H1 (cell line): ENCODE measurements around the gene DLGAP3. TPM values are rescaled to one million over a fixed set of nuclear protein-coding genes. Genes with fewer than 3 reads are reported as not detected.

Experiments used
- CTCF ChIA-PET: fragments of 300-600 bp; sonication (Branson Sonifier 250); formaldehyde crosslinking; loops from one replicate; lab custom pipeline; 2021; ENCODE audit not compliant: partially characterized antibody; lab: Charles Lee
- POLR2A ChIA-PET: fragments of 300-600 bp; sonication (Branson Sonifier 250); formaldehyde crosslinking; loops from one replicate; lab custom pipeline; 2021; ENCODE audit warnings: inconsistent platforms; ENCODE audit not compliant: partially characterized antibody; lab: Charles Lee
- DNase-seq, 2 experiments: peaks; one replicate each; pipeline versions ENCODE4 v3.0.0 to v3.0.0-alpha.2; 2010 to 2022; ENCODE audit warnings: low spot score in 2 of 2, low read depth in 1 of 2, mixed read lengths in 1 of 2
- FAIRE-seq: peaks from 2 replicates; lab custom pipeline; 2011; peaks lifted over from hg19 to GRCh38; lab: Jason Lieb, UNC
- H2AFZ ChIP-seq: 2 replicates; pipeline ENCODE4 v1.8.1; 2012; ENCODE audit warnings: low read length, inconsistent platforms
- H2AK5ac ChIP-seq: 2 replicates; pipeline ENCODE4 v1.6.1; 2013; ENCODE audit warnings: low read depth, low read length
- H2BK120ac ChIP-seq: replicated peaks from 2 replicates; pipeline ENCODE3; 2013; ENCODE audit warnings: low read depth, low read length, inconsistent platforms
- H2BK12ac ChIP-seq: 2 replicates; pipeline ENCODE4 v1.6.1; 2013; ENCODE audit warnings: low read depth, low read length
- H2BK15ac ChIP-seq: 2 replicates; pipeline ENCODE4 v1.6.1; 2013; ENCODE audit warnings: low read length
- H2BK20ac ChIP-seq: 2 replicates; pipeline ENCODE4 v1.6.1; 2013; ENCODE audit warnings: low read length
- H2BK5ac ChIP-seq: 2 replicates; pipeline ENCODE4 v1.6.1; 2013; ENCODE audit warnings: low read depth, low read length
- H3K14ac ChIP-seq: 2 replicates; pipeline ENCODE4 v1.6.1; 2013; ENCODE audit warnings: inconsistent platforms; ENCODE audit not compliant: insufficient read length
- H3K18ac ChIP-seq: 2 replicates; pipeline ENCODE4 v1.6.1; 2013; ENCODE audit warnings: low read length; ENCODE audit errors: extremely low read depth
- H3K23ac ChIP-seq: 2 replicates; pipeline ENCODE4 v1.6.1; 2013; ENCODE audit warnings: inconsistent platforms; ENCODE audit not compliant: insufficient read length
- H3K23me2 ChIP-seq: 2 replicates; pipeline ENCODE4 v1.6.1; 2013; ENCODE audit warnings: low read depth, low read length
- H3K27ac ChIP-seq: 2 replicates; pipeline ENCODE4 v1.6.1; 2011; ENCODE audit warnings: low read depth, low read length, inconsistent platforms
- H3K27me3 ChIP-seq, 4 experiments: replicated peaks in 1 of 4; 1 replicate in 1 of 4; 2 replicates in 3 of 4; pipeline versions ENCODE4 v1.6.1 to v1.8.1; 2011 to 2013; ENCODE audit warnings: low read length in 3 of 4, mild to moderate bottlenecking in 3 of 4, inconsistent platforms in 2 of 4, mixed read lengths in 2 of 4, moderate library complexity in 1 of 4; ENCODE audit not compliant: control insufficient read depth in 3 of 4, insufficient read depth in 3 of 4; ENCODE audit errors: extremely low read depth in 1 of 4
- H3K36me3 ChIP-seq, 4 experiments: 2 replicates each; pipeline versions ENCODE4 v1.6.1 to v1.8.1; 2011 to 2013; ENCODE audit warnings: mild to moderate bottlenecking in 4 of 4, low read length in 3 of 4, moderate library complexity in 2 of 4, control low read depth in 1 of 4, inconsistent platforms in 1 of 4; ENCODE audit not compliant: insufficient read depth in 4 of 4, control insufficient read depth in 2 of 4
- H3K4ac ChIP-seq: replicated peaks from 2 replicates; pipeline ENCODE3; 2013; ENCODE audit warnings: low read length, low read depth, mixed read lengths, inconsistent platforms; ENCODE audit not compliant: insufficient read length
- H3K4me1 ChIP-seq, 4 experiments: replicated peaks in 1 of 4; 1 replicate in 1 of 4; 2 replicates in 3 of 4; pipeline versions ENCODE4 v1.6.1 to v1.8.1; 2011 to 2013; ENCODE audit warnings: low read length in 3 of 4, inconsistent platforms in 2 of 4, mixed read lengths in 1 of 4; ENCODE audit not compliant: insufficient read depth in 4 of 4, control insufficient read depth in 3 of 4
- H3K4me2 ChIP-seq, 2 experiments: 2 replicates each; pipeline versions ENCODE4 v1.6.1 to v1.8.1; 2011 to 2013; ENCODE audit warnings: low read depth in 2 of 2, low read length in 2 of 2, control low read depth in 1 of 2, inconsistent platforms in 1 of 2, mild to moderate bottlenecking in 1 of 2; ENCODE audit not compliant: insufficient read depth in 1 of 2
- H3K4me3 ChIP-seq, 4 experiments: fragments of 200-600, 300-600 bp in 1 of 4; sonication (generic), shearing (Covaris generic), sonication (Bioruptor Twin) in 1 of 4; 2 replicates each; pipeline versions ENCODE4 v1.5.1 to v1.8.1; 2011 to 2016; ENCODE audit warnings: low read length in 4 of 4, low read depth in 3 of 4, control low read depth in 2 of 4, inconsistent platforms in 2 of 4, mild to moderate bottlenecking in 2 of 4, mixed read lengths in 1 of 4, moderate library complexity in 1 of 4; ENCODE audit not compliant: insufficient read depth in 2 of 4; ENCODE audit errors: extremely low read depth in 1 of 4
- H3K56ac ChIP-seq: replicated peaks from 2 replicates; pipeline ENCODE3; 2013; ENCODE audit warnings: low read depth, mild to moderate bottlenecking, mixed read lengths, low read length, inconsistent platforms; ENCODE audit not compliant: insufficient read length
- H3K79me1 ChIP-seq: 2 replicates; pipeline ENCODE4 v1.6.1; 2013; ENCODE audit warnings: low read depth, low read length, control low read depth
- H3K79me2 ChIP-seq, 2 experiments: 2 replicates each; pipeline versions ENCODE4 v1.6.1 to v1.8.1; 2012 to 2013; ENCODE audit warnings: low read length in 2 of 2, mild to moderate bottlenecking in 2 of 2, inconsistent platforms in 1 of 2; ENCODE audit not compliant: insufficient read depth in 2 of 2, control insufficient read depth in 1 of 2
- H3K9ac ChIP-seq, 4 experiments: replicated peaks in 1 of 4; 1 replicate in 1 of 4; 2 replicates in 3 of 4; pipeline versions ENCODE4 v1.6.1 to v1.8.1; 2011 to 2013; ENCODE audit warnings: low read depth in 3 of 4, low read length in 3 of 4, control low read depth in 2 of 4, mild to moderate bottlenecking in 2 of 4, moderate library complexity in 2 of 4, inconsistent platforms in 1 of 4; ENCODE audit errors: extremely low read depth in 1 of 4
- H3K9me3 ChIP-seq, 2 experiments: 2 replicates each; pipeline versions ENCODE4 v1.6.1 to v1.8.1; 2012 to 2013; ENCODE audit warnings: mild to moderate bottlenecking in 2 of 2, moderate library complexity in 2 of 2, control low read depth in 1 of 2, inconsistent platforms in 1 of 2, low read depth in 1 of 2, low read length in 1 of 2, mixed read lengths in 1 of 2; ENCODE audit not compliant: insufficient read depth in 2 of 2
- H4K20me1 ChIP-seq, 2 experiments: replicated peaks in 1 of 2; 2 replicates each; pipeline versions ENCODE3 to v1.8.1; 2011 to 2013; ENCODE audit warnings: inconsistent platforms in 2 of 2, low read length in 2 of 2, mild to moderate bottlenecking in 1 of 2; ENCODE audit not compliant: insufficient read depth in 2 of 2, control insufficient read depth in 1 of 2
- H4K5ac ChIP-seq: 2 replicates; pipeline ENCODE4 v1.6.1; 2013; ENCODE audit warnings: low read length, low read depth, mixed read lengths, inconsistent platforms; ENCODE audit not compliant: insufficient read length
- H4K8ac ChIP-seq: 2 replicates; pipeline ENCODE4 v1.8.0; 2013; ENCODE audit warnings: mild to moderate bottlenecking, moderate library complexity, low read length, inconsistent platforms; ENCODE audit not compliant: insufficient read depth; ENCODE audit errors: extremely low read depth
- H4K91ac ChIP-seq: replicated peaks from 2 replicates; pipeline ENCODE3; 2013; ENCODE audit warnings: low read length, mixed read lengths, inconsistent platforms; ENCODE audit not compliant: insufficient read length
- CBX5 ChIP-seq: fragments of 300-800, 300-1000 bp; sonication (generic); IDR thresholded peaks from 2 replicates; pipeline ENCODE4 v1.7.1; 2016; ENCODE audit warnings: antibody characterized with exemption, low read length, low read depth
- EGR1 ChIP-seq: IDR thresholded peaks from 2 replicates; pipeline ENCODE4 v1.6.1; 2011; ENCODE audit warnings: low read depth, low read length, borderline replicate concordance
- KDM4A ChIP-seq: IDR thresholded peaks from one replicate; pipeline ENCODE4 v1.7.1; 2012; ENCODE audit warnings: low read depth, mild to moderate bottlenecking, moderate library complexity, low read length, inconsistent platforms; ENCODE audit not compliant: severe bottlenecking
- NANOG ChIP-seq: IDR thresholded peaks from 2 replicates; pipeline ENCODE4 v1.6.1; 2011; ENCODE audit warnings: low read length, low read depth, mild to moderate bottlenecking, inconsistent platforms; ENCODE audit not compliant: insufficient read depth, poor library complexity, severe bottlenecking
- SIN3A ChIP-seq, 2 experiments: IDR thresholded peaks in 1 of 2; conservative IDR thresholded peaks in 1 of 2; 2 replicates each; pipeline ENCODE4 v1.6.1; 2011 to 2012; ENCODE audit warnings: low read length in 2 of 2, improper control_type of control experiment in 1 of 2, low read depth in 1 of 2, mild to moderate bottlenecking in 1 of 2
- SIX5 ChIP-seq: IDR thresholded peaks from 2 replicates; pipeline ENCODE4 v1.6.1; 2011; ENCODE audit warnings: mild to moderate bottlenecking, low read depth, low read length
- USF2 ChIP-seq: IDR thresholded peaks from 2 replicates; pipeline ENCODE4 v1.6.1; 2011; ENCODE audit warnings: low read length, improper control_type of control experiment
- WGBS, 2 experiments: shearing (Covaris generic) in 1 of 2; methylation state at CpG; one replicate each; pipeline versions ENCODE4 v1.1.6 to v1.1.7; 2013 to 2015; ENCODE audit warnings: low lambda C conversion rate in 2 of 2, mixed read lengths in 2 of 2, inconsistent platforms in 1 of 2, low coverage in 1 of 2, missing lambda C conversion rate in 1 of 2; ENCODE audit not compliant: insufficient replicate concordance in 2 of 2, insufficient coverage in 1 of 2, insufficient read length in 1 of 2; ENCODE audit errors: extremely low coverage in 1 of 2, missing lambda C conversion rate in 1 of 2; 5-methylcytosine and 5-hydroxymethylcytosine counted together
- polyA plus RNA-seq, 7 experiments: library from polyadenylated mRNA; depleted of rRNA in 3 of 7; stranded (reverse) in 5 of 7; unstranded in 2 of 7; fragments of >200 nt in 5 of 7; fragments of 200-250 nt in 2 of 7; gene quantifications; 1 replicate in 5 of 7; 2 replicates in 1 of 7; 4 replicates in 1 of 7; pipeline versions ENCODE4 v1.2.1 to v1.2.3, GENCODE V29; 2011 to 2013; ENCODE audit warnings: missing spikeins in 2 of 7, mixed read lengths in 2 of 7
- total RNA-seq: library from RNA; stranded (reverse); fragmentation: NEBNext Ultra II Directional; extraction: Animal tissue kit (Norgen Biotek cat#: 25700); gene quantifications from 2 replicates; pipeline ENCODE4 v1.2.1, GENCODE V29; 2021

Gene DLGAP3
- total and polyA plus RNA-seq, 2 of the 8 experiments (the other 6 are each of a cell fraction or from before 2014, with no cell fraction given) = 3.8 to 13.2 TPM

GRCh38 chr1:34970829-34971228 is 41.4 kb upstream of the DLGAP3 start:
- TF ChIP-seq USF2 = peak; percentile 17; the same call in 1 of the 2 replicates
- TF ChIP-seq CBX5 = no peak
- TF ChIP-seq KDM4A = peak; percentile 28
- TF ChIP-seq SIN3A (conservative IDR thresholded peaks at IDR 0.05 in 1 of 2, IDR thresholded peaks at IDR 0.05 in 1 of 2; ENCODE audit: low read depth in 1 of 2, low read length in 2 of 2) = no peak
- no peak for TF ChIP-seq EGR1
- TF ChIP-seq SIX5 = peak; percentile 21; the same call in 1 of the 2 replicates
- no peak for TF ChIP-seq NANOG
- FAIRE-seq (peak; percentile 93), DNase-seq (no peak)
- 33% methylated on average over 5 of the region's 5 CpGs; no CpG with 5 or more reads in 1 of the 2 experiments for WGBS, 2 experiments
- Histone ChIP-seq H3K9me3 (peaks cover 2 to 8% of the 10 kb centered on the region in 2 experiments; a peak in 2 of 4 replicates), H3K4me1 (peaks cover 0 to 6% (median 2%) of the 10 kb centered on the region in 4 experiments; a peak in 2 of 7 replicates), H2BK120ac (no peak overlapping the region), H3K23me2 (no peaks in the 10 kb centered on the region), H2AFZ (peak overlapping the region; percentile 94), H4K91ac (peak overlapping the region; percentile 69), H3K27ac (no peak overlapping the region), H3K14ac (no peak overlapping the region), H3K9ac (no peak overlapping the region), H2BK5ac (no peak overlapping the region), H4K8ac (no peak overlapping the region; the same call in 1 of the 2 replicates), H3K18ac (no peak overlapping the region), H4K20me1 (no peaks in the 10 kb centered on the region), H3K23ac (no peak overlapping the region), H3K79me2 (no peaks in the 10 kb centered on the region), H2AK5ac (no peak overlapping the region), H2BK15ac (no peak overlapping the region), H2BK20ac (no peak overlapping the region), H3K4ac (no peak overlapping the region), H3K79me1 (no peaks in the 10 kb centered on the region), H2BK12ac (no peak overlapping the region), H4K5ac (peak overlapping the region; percentile 57), H3K4me3 (peak overlapping the region in 1 of 4 experiments; percentile 28; a peak in 1 of 8 replicates), H3K4me2 (peak overlapping the region; percentile 28 to 29; a peak in 1 of 4 replicates), H3K36me3 (no peaks in the 10 kb centered on the region), H3K27me3 (no peaks in the 10 kb centered on the region), H3K56ac (no peak overlapping the region)
- ChIA-PET CTCF (no interaction called here), POLR2A (interaction anchor here (0.9 to 2.9 kb wide), 3 partner anchors 11 to 219 kb away, joined by 3 to 9 read pairs (median 5); partner anchors contain the start of gene TMEM35B)
